Hepatocyte (in vitro differentiated cells): Measurements from ENCODE around the gene DPT. TPM values are rescaled to one million over a fixed set of nuclear protein-coding genes. Genes with fewer than 3 reads are reported as not detected.

Experiments used
- DNase-seq: peaks from one replicate; pipeline ENCODE4 v3.0.0-alpha.2; 2016; ENCODE audit warnings: low spot score
- H2AFZ ChIP-seq: fragments of 200-600 bp; sonication (generic); 2 replicates; pipeline ENCODE4 v1.6.0; 2016; ENCODE audit warnings: antibody characterized with exemption, mild to moderate bottlenecking
- H3K27ac ChIP-seq: fragments of 200-600 bp; sonication (generic); 2 replicates; pipeline ENCODE4 v1.5.1; 2016; ENCODE audit warnings: mild to moderate bottlenecking
- H3K27me3 ChIP-seq: fragments of 200-600 bp; sonication (generic); 2 replicates; pipeline ENCODE4 v1.6.1; 2016
- H3K36me3 ChIP-seq: fragments of 200-600 bp; sonication (generic); replicated peaks from 2 replicates; pipeline ENCODE4 v1.5.1; 2016; ENCODE audit warnings: low read depth; ENCODE audit not compliant: insufficient read depth
- H3K4me1 ChIP-seq: fragments of 200-600 bp; sonication (generic); 2 replicates; pipeline ENCODE4 v1.5.1; 2016; ENCODE audit warnings: mild to moderate bottlenecking, moderate library complexity; ENCODE audit not compliant: insufficient read depth
- H3K4me2 ChIP-seq: fragments of 200-600 bp; sonication (generic); 2 replicates; pipeline ENCODE4 v1.6.0; 2016
- H3K4me3 ChIP-seq: fragments of 200-600 bp; sonication (generic); 2 replicates; pipeline ENCODE4 v1.5.1; 2016; ENCODE audit warnings: mild to moderate bottlenecking
- H3K79me2 ChIP-seq: fragments of 200-600 bp; sonication (generic); 2 replicates; pipeline ENCODE4 v1.6.0; 2017; ENCODE audit warnings: mild to moderate bottlenecking
- H3K9me2 ChIP-seq: fragments of 200-600 bp; sonication (generic); replicated peaks from 2 replicates; pipeline ENCODE4 v1.6.0; 2017; ENCODE audit warnings: mild to moderate bottlenecking; ENCODE audit not compliant: insufficient read depth
- H3K9me3 ChIP-seq: fragments of 200-600 bp; sonication (generic); 2 replicates; pipeline ENCODE4 v1.5.1; 2016; ENCODE audit warnings: low read depth, mild to moderate bottlenecking
- H4K20me1 ChIP-seq: fragments of 200-600 bp; sonication (generic); 2 replicates; pipeline ENCODE4 v1.6.0; 2016; ENCODE audit warnings: mild to moderate bottlenecking; ENCODE audit not compliant: insufficient read depth, poor library complexity, severe bottlenecking
- CTCF ChIP-seq: fragments of 200-600 bp; sonication (generic); IDR thresholded peaks from 2 replicates; pipeline ENCODE4 v1.5.1; 2016; ENCODE audit warnings: antibody characterized with exemption, mild to moderate bottlenecking; ENCODE audit not compliant: poor library complexity
- EZH2 ChIP-seq: fragments of 200-600 bp; sonication (generic); IDR thresholded peaks from 2 replicates; pipeline ENCODE4 v1.6.1; 2016; ENCODE audit warnings: antibody characterized with exemption, mild to moderate bottlenecking, borderline replicate concordance
- EZH2phosphoT487 ChIP-seq: fragments of 200-600 bp; sonication (generic); IDR thresholded peaks from one replicate; pipeline ENCODE4 v1.6.1; 2018; ENCODE audit warnings: antibody characterized with exemption, mild to moderate bottlenecking, low read depth, moderate library complexity; ENCODE audit not compliant: unreplicated experiment, severe bottlenecking
- WGBS: methylation state at CpG from one replicate; pipeline ENCODE4 v1.1.6; 2016; ENCODE audit warnings: low lambda C conversion rate; ENCODE audit errors: missing lambda C conversion rate; 5-methylcytosine and 5-hydroxymethylcytosine counted together
- polyA plus RNA-seq: library from polyadenylated mRNA; unstranded; fragments of >200 nt; fragmentation: Nextera tagmentation; extraction: Ambion mirVana; gene quantifications from 2 replicates; pipeline ENCODE4 v1.2.1, GENCODE V29; 2016
- total RNA-seq: library from RNA; depleted of rRNA; stranded (reverse); fragments of >200 nt; gene quantifications from 2 replicates; pipeline ENCODE4 v1.2.3, GENCODE V29; 2014

The DPT gene
- total and polyA plus RNA-seq, 2 experiments from 2014 or later: 8.2 to 12.5 TPM

GRCh38 chr1:168726719-168727118, 2.3 kb downstream of the DPT start:
- H3K4me2 ChIP-seq: no peak overlapping the region
- no peaks in the 10 kb centered on the region for H4K20me1 ChIP-seq
- 96% methylated on average over 2 of the region's 2 CpGs for WGBS
- H3K79me2 ChIP-seq: no peaks in the 10 kb centered on the region
- no peak overlapping the region for H3K4me3 ChIP-seq
- TF ChIP-seq EZH2phosphoT487 (no peak), EZH2 (no peak), CTCF (no peak)
- no peaks in the 10 kb centered on the region for H3K36me3 ChIP-seq
- no peaks in the 10 kb centered on the region for H3K27me3 ChIP-seq
- DNase-seq: no peak
- H3K4me1 ChIP-seq: peaks cover 18% of the 10 kb centered on the region
- no peak overlapping the region for H2AFZ ChIP-seq
- H3K27ac ChIP-seq: no peak overlapping the region
- no peaks in the 10 kb centered on the region for H3K9me3 ChIP-seq
- H3K9me2 ChIP-seq: no peaks in the 10 kb centered on the region

GRCh38 chr1:168726281-168726680, 2.7 kb downstream of the DPT start:
- Histone ChIP-seq H3K36me3 (no peaks in the 10 kb centered on the region), H4K20me1 (no peaks in the 10 kb centered on the region), H3K79me2 (no peaks in the 10 kb centered on the region), H3K9me3 (no peaks in the 10 kb centered on the region), H3K27me3 (no peaks in the 10 kb centered on the region), H2AFZ (no peak overlapping the region), H3K4me3 (no peak overlapping the region), H3K4me1 (peaks cover 18% of the 10 kb centered on the region), H3K9me2 (no peaks in the 10 kb centered on the region), H3K4me2 (no peak overlapping the region), H3K27ac (no peak overlapping the region)
- no peak for DNase-seq
- TF ChIP-seq EZH2 (no peak), EZH2phosphoT487 (no peak), CTCF (no peak)
- 88% methylated on average over 3 of the region's 3 CpGs for WGBS

GRCh38 chr1:168725831-168726230, 3.2 kb downstream of the DPT start:
- Histone ChIP-seq H3K4me2 (no peak overlapping the region), H3K4me3 (no peak overlapping the region), H3K79me2 (no peaks in the 10 kb centered on the region), H3K27ac (no peak overlapping the region), H3K9me3 (no peaks in the 10 kb centered on the region), H3K9me2 (no peaks in the 10 kb centered on the region), H3K27me3 (no peaks in the 10 kb centered on the region), H3K4me1 (peaks cover 18% of the 10 kb centered on the region), H4K20me1 (no peaks in the 10 kb centered on the region), H2AFZ (no peak overlapping the region), H3K36me3 (no peaks in the 10 kb centered on the region)
- no peak for DNase-seq
- WGBS: 69% methylated on average over 4 of the region's 4 CpGs
- no peak for TF ChIP-seq EZH2
- TF ChIP-seq EZH2phosphoT487: no peak
- no peak for TF ChIP-seq CTCF

GRCh38 chr1:168725060-168725459, 3.9 kb downstream of the DPT start:
- no peaks in the 10 kb centered on the region for H3K27me3 ChIP-seq

More at GRCh38 chr1:168725060-168725459, 3.9 kb downstream of the DPT start:
- H3K4me1 ChIP-seq: peaks cover 20% of the 10 kb centered on the region
- H3K4me3 ChIP-seq: no peak overlapping the region
- H3K27ac ChIP-seq: no peak overlapping the region
- no peak for DNase-seq
- no peaks in the 10 kb centered on the region for H3K79me2 ChIP-seq
- H2AFZ ChIP-seq: no peak overlapping the region
- H4K20me1 ChIP-seq: no peaks in the 10 kb centered on the region
- no peak overlapping the region for H3K4me2 ChIP-seq
- WGBS: 100% methylated on average over 2 of the region's 2 CpGs
- H3K9me2 ChIP-seq: no peaks in the 10 kb centered on the region
- no peaks in the 10 kb centered on the region for H3K36me3 ChIP-seq
- H3K9me3 ChIP-seq: no peaks in the 10 kb centered on the region
- TF ChIP-seq CTCF: no peak
- TF ChIP-seq EZH2phosphoT487: no peak
- TF ChIP-seq EZH2: no peak
